ENCODE results near the gene CCDC38.
A peak's percentile ranks its signal among the peaks of the same experiment; 100 is the strongest.

Gene CCDC38

DNA sequence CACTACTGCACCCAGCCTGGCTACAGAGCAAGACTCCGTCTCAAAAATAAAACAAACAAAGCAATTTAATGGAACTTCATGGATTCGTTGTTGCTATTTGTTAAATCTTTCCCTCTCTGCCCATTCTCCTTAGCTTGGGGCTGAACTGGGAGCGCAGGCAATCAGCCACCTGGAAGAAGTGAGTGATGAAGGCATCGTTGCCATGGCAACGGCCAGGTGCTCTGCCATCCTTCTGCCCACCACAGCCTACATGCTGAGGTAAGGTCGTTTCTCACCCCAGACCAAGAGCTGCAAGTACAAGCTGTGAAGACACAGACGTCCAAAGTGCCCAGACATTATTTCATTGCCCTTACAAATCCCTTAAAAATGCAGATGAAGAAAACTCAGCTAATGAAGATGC lies 19.8 kb upstream of the CCDC38 start:
- no peak for DNase-seq (ENCODE audit: low read depth in 2 of 2)

DNA sequence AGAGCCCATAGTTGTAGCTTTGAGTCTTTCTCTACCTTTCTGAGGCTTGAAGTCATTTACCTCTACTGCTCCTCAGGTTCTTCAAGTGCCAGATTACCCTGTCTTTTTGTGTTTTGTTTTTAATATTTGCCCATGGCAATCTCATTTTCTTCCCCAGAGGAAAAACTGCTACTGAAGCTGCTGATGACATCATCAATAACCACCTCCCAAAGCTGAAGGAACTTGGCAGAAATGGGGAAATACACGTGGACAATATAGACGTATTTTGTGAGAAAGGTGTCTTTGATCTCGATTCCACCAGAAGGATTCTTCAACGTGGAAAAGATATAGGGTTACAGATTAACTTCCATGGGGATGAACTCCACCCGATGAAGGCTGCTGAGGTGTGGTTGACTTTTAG lies 17.8 kb upstream of the CCDC38 start:
- no peak for DNase-seq (ENCODE audit: low read depth in 2 of 2)

DNA sequence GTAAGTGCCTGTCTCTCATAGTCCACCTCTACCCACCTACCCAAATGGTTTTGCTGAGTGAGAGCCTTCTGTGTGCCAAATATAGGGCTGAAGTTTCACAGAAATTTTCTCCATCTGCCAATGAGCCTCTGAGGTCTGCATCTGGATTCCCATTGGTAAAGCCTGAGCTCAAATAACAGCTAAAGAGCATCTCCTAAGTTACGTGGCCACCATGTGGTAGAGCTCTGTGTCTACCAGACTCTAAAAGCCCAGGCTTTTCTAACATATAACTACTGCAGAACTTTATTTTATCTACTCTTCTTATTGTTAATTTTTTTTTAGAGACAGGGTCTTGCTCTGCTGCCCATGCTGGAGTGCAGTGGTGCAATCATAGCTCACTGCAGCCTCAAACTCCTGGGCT lies 16.7 kb upstream of the CCDC38 start:
- no peak for DNase-seq (ENCODE audit: low read depth in 2 of 2)

DNA sequence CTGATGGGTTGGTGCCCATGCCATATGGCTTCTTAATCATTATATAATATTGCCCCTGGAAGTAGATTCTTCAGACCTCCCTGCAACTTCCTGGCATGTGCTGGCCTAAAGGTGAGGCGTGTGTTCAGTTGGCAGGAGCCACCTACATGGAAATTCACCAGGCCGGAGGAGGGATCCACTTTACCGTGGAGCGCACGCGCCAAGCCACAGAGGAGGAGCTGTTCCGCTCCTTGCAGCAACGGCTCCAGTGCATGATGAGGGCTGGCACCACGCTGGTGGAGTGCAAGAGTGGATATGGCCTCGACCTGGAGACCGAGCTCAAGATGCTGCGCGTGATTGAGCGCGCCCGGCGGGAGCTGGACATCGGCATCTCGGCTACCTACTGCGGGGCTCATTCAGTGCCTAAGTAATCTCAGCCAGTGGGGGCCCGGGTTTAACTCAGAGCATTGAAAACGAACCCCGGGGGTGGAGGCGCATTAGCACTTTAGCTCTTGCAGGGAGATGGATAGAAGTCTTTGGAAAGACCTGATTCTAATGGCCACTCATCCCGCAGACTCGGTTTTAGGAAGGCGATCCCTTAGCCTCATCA lies 14.2 kb upstream of the CCDC38 start:
- no peak for DNase-seq (ENCODE audit: low read depth in 2 of 2)

DNA sequence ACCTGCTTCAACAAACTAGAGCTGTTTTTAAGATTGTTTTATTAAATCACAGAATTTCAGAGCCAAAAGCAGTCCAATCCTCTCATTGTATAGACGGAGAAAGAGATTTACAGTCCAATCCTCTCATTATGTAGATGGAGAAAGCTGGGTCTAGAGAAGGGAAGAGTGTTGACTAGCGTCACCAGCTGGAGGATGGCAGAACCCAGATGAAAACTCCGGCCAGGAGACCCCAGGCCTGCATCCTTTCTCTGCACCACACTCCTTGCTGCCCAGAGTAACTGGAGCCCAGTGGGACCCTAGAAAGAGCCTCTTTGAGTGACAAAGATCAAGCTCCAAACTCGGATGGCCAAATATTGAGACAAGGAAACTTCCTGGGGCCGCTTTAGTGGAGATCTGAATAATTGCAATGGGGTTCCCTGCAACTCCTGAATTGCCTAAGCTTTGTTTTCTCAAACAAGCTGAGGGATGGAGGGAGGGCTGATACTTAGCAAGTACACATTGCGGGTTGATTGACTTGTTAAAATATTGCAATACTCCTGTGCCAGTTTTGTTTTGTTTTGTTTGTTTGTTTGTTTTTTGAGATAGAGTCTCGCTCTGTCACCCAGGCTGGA lies 13.2 kb upstream of the CCDC38 start:
- DNase-seq (ENCODE audit: low read depth in 2 of 2), result no peak

DNA sequence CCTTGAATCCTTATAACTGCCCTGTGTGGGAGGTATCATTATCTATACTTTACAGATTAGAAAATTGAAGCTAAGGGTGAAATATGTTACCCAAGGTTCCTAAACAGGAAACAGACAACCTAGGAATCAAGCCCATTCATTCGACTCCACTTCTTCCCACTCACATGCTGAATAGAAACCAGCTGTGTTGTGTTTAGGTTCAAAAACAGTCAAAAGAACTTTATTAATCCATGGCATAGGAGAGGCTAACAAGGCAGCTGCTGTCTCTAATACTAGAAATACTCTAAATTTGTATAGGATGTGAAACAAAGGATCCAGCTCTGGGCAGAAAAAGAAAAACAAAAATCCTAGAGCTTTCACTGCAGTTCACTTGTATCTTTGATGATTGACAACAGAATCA lies 10.6 kb upstream of the CCDC38 start:
- no peak for DNase-seq (ENCODE audit: low read depth in 2 of 2)

DNA sequence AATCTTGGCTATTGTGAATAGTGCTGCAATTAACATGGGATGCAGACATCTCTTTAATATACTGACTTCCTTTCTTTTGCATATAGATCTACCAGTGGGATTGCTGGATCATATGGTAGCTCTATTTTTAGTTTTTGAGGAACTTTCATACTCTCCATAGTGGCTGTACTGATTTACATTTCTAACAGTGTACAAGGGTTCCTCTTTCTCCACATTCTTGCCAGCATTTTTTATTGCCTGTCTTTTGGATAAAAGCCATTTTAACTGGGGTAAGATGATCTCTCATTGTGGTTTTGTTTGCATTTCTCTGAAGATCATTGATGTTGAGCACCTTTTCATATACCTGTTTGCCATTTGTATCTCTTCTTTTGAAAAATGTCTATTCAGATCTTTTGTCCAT lies 9.1 kb upstream of the CCDC38 start:
- DNase-seq (ENCODE audit: low read depth in 2 of 2), result no peak

DNA sequence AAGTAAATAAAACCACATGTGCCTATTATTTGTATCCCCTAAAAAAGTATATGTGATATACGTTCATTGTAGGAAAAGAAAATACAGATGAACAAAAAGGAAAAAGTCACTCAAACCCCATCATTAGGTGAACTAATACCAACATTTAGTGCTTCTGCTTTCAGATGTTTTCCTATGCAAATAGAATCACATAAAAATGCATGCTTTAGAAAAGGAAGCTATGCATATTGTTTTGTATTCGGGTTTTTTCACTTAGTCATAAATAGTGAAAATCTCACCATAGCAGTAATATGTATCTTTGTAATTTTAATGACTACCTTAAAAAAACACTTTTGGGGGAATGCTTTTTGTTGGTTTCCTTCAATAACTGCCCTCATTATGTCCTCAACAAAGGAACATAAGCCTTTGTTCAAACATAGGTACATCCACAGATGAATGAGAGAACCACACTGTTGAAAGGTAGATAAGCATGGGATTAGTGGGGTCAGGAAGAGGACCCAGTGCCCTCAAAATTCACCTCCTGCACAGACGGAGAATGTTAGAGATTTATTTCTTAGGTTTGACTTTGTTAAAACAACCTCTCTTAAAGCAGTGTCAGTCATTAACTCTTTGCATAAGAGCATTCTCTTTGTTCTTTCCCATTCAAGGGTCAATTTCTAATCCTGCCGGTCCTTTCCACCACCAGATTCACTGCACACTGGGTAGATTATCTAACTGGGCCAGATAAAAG lies 7.2 kb upstream of the CCDC38 start:
- no peak for DNase-seq (ENCODE audit: low read depth in 2 of 2)

DNA sequence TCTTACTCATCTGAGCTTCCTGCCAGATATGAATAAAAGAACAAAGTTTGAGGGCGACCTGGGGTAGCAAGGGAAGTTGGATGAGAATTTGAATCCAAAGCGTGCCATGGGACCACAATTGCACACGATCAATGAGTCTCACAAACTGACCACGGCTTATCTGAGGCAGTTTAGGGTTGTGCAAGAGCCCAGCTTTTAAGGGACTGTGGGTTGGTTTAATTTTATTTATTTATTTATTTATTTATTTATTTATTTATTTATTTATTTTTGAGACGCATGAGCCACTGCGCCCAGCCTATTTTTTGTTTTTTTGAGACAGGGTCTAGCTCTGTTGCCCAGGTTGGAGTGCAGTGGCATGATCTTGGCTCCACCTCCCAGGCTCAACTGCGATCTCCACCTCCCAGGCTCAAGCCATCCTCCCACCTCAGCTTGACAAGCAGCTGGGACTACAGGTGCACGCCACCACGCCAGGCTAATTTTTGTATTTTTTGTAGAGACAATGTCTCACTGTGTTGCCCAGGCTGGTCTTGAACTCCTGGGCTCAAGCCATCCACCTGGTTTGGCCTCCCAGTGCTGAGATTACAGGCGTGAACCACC lies 1.8 kb upstream of the CCDC38 start:
- DNase-seq (ENCODE audit: low read depth in 2 of 2), result no peak

DNA sequence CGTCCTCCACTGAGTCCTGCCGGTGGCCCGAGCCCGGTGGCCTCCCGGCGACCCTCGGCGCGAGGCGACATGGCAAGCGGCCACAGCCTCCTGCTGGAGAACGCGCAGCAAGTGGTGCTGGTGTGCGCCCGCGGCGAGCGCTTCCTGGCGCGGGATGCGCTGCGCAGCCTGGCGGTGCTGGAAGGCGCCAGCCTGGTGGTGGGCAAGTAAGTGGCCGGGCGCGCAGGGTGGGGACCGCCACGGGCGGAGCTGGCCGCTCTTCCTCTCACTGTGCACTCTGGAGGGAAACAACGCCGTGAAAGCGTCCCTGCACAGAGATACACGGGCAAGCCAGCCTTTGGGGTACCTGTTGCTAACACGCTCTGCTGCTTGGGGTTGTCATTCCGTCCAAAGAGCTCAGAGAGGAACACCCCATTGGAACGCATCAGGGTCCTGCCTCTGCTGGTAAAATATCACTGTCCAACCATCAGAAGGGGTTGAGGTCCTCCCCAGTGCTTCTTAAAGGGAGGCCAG lies 972 bp upstream of the CCDC38 start, which contains the start of gene AMDHD1:
Gene AMDHD1 (plus strand): TSS at position 2 of the 513 bp plus-strand sequence. CDS start 68 bp downstream, at position 70.
- peak; percentile 30 to 50 for DNase-seq (ENCODE audit: low read depth in 2 of 2)

DNA sequence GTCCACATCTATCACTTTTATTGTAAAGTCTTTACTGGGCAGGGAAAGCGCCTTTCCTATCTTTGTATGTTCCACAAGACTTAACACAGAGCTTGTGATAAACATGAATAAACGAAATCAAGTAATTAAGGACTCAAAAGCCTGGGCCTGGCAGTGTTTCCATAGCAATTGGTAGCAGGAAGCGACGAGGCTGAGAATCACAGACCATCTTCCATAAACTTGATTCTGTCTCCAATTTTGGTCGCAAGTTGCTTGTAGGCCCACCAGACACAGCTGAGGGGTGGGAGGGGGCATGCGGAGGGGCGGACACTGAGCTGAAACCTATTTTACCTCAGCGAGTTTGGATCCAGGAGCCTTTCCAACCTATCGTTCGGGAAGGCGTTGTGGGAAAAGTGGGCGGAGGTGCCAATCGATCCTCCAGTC lies 302 bp downstream of the CCDC38 start:
- no peak for DNase-seq (ENCODE audit: low read depth in 2 of 2)

DNA sequence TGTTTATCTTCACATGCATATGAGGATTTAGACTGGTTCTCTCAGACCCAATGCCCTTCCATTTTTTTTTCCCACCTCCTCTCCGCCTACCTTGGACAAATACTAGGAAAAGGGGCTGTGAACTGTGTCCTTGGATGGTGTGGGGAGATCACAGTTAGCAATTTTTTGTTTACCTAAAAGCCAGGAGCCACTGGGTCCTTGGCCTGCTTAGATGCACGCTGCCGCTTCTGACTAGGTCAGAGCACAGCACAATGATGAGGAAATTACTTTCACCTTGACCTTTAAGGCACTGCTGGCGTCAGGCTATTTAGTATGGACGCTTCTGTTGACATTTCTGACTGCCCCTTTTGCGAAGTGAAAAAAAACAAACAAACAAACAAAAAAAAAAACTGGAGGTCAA lies 1.9 kb downstream of the CCDC38 start:
- no peak for DNase-seq (ENCODE audit: low read depth in 2 of 2)

DNA sequence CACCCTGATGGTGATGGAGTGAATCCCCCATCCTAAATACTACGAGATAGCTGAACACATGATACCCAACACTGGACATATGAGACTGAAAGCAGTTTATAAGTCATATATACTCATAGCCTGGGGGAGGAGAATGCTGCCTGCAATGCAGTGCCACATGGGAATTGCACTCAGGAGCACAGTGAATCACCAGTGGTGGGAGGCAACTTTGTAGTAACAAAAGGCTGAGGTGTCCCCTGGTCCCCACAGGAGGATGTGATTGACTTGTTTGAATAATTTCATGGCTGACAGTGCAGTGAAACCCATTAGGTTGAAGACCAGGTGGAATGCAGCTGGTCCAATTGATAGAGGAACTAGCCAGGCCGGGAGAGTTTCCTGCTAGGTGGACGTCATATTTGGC lies 20.2 kb downstream of the CCDC38 start:
- no peak for DNase-seq (ENCODE audit: low read depth in 2 of 2)

DNA sequence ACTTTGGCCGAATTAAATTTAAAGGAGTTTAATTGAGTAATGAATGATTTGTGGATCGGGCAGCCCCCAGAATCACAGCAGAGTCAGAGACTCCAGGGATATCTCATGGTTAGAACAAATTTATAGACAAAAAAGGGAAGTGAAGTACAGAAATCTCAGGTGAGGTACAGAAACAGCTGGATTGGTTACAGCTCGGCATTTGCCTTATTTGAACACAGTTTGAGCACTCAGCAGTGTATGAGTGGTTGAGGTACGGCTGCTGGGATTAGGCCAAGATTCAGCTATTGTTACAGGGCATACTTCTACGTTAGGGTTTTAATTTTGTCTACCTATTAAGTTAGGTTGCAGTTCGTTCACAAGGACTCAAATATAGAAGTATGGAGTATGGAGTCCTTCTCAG lies 23.3 kb downstream of the CCDC38 start:
- no peak for DNase-seq (ENCODE audit: low read depth in 2 of 2)

DNA sequence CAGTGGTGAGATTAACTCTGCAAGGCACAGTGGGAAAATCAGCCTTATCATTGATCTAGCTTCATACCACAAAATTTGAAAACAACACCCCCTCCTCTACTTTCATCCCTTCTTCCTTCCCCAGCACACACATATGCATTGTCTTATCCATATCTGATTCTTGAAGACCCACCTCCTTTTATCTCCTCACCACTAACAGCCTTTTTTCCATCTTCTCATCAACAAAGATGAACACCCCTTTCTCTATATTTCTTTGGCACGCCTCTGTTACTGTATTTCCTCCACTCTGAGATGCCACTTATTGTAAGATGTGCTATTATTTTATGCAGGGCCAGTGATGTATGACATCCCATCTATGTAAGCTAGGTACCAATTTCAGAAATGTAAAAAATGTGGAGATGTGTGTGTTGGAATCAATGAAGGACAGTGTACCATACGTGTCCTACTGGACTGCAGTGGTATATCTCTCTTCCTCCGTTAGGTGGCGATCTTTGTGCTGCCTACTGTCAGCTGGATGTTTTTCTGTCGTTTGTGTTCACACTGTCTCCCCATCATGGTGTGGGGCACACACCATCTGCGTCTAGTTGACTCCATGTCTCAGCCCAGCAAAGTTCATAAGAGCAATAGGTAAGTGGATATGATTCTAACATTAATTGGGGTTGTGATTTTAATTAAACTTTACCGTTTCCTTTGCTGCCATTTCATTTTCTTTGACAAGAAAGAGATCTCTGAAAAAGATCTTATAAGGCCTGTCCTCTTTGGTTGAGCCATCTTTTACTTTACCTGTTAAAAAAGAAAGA lies 24.0 kb downstream of the CCDC38 start:
- DNase-seq (ENCODE audit: low read depth in 2 of 2), result peak; percentile 10 to 31

DNA sequence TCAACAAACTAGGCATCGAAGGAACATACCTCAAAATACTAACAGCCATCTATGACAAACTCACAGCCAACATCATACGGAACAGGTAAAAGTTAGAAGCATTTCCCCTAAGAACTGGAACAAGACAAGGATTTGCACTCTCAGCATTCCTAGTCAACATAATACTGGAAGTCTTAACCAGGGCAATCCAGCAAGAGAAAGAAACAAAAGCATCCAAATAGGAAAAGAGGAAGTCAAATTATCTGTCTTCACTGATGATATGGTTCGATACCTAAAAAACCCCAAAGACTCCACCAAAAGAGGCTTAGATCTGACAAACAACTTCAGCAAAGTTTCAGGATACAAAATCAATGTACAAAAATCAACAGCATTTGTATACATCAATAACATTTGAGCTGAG lies 32.5 kb downstream of the CCDC38 start:
- no peak for DNase-seq (ENCODE audit: low read depth in 2 of 2)

DNA sequence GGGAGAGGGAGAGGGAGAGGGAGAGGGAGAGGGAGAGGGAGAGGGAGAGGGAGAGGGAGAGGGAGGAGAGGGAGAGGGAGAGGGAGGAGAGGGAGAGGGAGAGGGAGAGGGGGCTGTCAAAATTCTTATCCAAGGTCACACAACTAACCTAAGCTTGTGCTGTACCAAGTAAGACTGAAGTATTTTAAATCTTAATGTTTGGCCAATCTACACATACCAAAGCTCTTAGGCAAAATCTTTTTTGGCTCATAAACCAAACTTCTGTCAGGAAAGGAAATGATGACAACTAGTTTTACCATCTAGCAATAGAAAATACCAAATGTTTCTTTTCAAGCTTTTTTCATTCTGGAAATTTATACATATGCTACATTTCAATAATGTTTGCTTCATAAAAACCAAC lies 33.8 kb downstream of the CCDC38 start:
- no peak for DNase-seq (ENCODE audit: low read depth in 2 of 2)

DNA sequence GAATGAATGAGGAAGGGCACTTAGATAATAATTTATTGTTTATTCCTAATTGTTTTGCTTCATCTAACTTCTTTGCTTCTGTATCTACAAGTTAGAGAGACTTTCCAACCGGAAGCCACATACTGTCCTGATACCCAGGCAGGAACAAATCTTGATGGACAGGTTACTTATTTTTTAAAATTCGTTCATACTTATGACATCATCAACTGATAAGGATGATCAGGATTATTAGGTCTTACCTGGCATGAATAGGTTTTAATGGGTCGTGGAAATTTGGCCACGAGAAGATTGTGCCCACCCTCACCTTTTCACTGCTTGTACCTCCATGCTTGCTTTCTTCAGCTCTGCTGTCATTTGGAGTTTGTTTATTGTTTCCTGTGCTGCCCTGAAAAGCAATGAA lies 44.3 kb downstream of the CCDC38 start:
- no peak for DNase-seq (ENCODE audit: low read depth in 2 of 2)

DNA sequence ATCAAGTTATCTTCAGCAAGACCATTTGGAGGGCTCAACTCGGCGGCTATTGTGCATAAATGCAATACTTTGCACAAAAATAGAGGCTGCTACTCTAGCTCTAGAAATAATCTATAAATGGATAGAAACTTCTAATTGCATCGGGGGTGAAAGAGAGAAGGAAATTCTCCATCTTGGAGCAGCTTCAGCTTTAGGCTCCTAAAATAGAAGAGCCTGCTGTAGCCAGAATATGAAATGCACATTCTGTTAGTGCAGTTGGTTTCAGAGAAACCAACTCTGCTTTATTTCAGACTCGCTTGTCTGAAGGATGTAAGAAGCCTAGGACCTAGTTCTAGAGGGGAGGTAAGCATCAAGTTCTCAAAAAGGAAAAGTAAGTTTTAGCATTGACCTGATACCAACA lies 45.6 kb downstream of the CCDC38 start:
- DNase-seq (ENCODE audit: low read depth in 2 of 2), result no peak

DNA sequence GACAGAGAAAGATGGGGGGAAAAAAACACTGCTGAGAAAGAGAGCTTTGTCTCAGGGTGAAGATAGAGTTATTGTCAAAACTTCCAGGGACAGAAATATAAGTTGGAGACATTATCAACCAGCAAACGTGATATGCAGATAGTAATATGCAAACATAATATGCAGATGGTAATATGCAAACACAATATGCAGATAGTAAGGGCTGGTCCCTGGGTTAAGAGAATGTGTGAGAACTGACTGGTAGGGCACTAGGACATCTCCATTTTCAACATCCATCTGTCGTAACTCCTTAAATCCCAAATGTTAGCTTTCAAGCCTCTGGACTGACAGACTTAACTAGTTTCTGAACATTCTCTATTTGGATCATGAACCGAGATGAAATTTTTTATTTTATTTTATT lies 51.5 kb downstream of the CCDC38 start:
- DNase-seq (ENCODE audit: low read depth in 2 of 2), result no peak

DNA sequence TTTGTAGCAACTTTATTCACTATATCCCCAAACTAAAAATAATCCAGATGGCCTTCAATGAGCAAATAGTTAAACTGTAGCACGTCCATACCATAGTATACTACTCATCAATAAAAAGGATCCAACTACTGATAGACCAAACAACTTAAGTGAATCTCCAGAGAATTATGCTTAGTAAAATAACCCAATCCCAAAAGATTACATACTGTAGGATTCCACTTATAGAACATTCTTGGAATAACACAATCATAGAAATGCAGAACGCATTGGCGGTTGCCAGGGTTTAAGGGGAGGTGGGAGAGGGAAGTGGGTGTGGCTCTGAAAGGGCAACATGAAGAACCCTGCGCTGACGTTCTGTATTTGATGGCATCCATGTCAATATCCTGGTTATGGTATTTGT lies 55.1 kb downstream of the CCDC38 start:
- no peak for DNase-seq (ENCODE audit: low read depth in 2 of 2)

DNA sequence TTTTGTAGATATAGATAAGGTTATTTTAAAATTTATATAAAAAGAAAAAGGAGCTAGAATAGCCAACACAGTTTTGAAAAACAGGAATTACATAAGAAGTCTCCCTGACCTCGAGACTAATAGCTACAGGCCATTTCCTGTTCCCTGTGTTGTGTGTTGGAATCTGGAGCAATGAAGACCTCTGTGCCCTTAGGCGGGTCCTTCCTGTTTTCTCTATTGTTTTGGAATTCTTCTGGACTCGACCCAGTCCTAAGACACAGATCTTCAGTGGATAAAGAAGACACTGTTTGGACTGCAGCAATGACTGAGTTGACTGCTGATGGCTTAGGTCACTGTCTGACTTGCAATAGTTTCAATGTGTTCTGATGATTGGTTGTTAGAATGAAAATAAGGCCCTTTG lies 57.4 kb downstream of the CCDC38 start:
- no peak for DNase-seq (ENCODE audit: low read depth in 2 of 2)

Data from stimulated activated CD4-positive, alpha-beta T cell treated with anti-CD3 and anti-CD28 coated beads, Interleukin-15, amount 100 ng/mL, for 48 hours (primary cell).